ENCODE results near the gene SERPINB3. TPM values are rescaled to one million over a fixed set of nuclear protein-coding genes. Genes with fewer than 3 reads are reported as not detected.
"Not testable (repeated sequence)": the region's sequence is repeated elsewhere in the genome, so short reads cannot be mapped to it uniquely, and the experiment has no call there.

SERPINB3 gene
- polyA plus RNA-seq, result not detected
- long read RNA-seq, donor 1, result 0 reads
- long read RNA-seq, donor 2, result 0 reads
- long read RNA-seq, donor 3, result 0 reads
- long read RNA-seq, donor 4, result 0 reads
- long read RNA-seq, donor 5, result 0 reads
- long read RNA-seq, donor 6, result 0 reads
- long read RNA-seq, donor 7, result 0 reads
- long read RNA-seq, donor 8, result 0 reads
- long read RNA-seq, donor 9, result 0 reads
- long read RNA-seq, donor 10, result 0 reads
- long read RNA-seq, donor 11, result 0 reads

- H3K27ac ChIP-seq (ENCODE audit: low read length); H3K27me3 ChIP-seq (ENCODE audit: control insufficient read depth, insufficient read depth, low read length); H3K36me3 ChIP-seq (ENCODE audit: control insufficient read depth, insufficient read depth, low read length); DNase-seq; H3K4me3 ChIP-seq (ENCODE audit: low read length); H3K4me1 ChIP-seq (ENCODE audit: control insufficient read depth, insufficient read depth, low read length); H3K9me3 ChIP-seq (ENCODE audit: control insufficient read depth, low read depth, low read length): not testable (repeated sequence)
- WGBS (ENCODE audit: insufficient coverage, low lambda C conversion rate), result no CpG with 5 or more reads among the region's 3 CpGs
These were observed at the start of gene SERPINB3 for GRCh38 chr18:63661750-63662149. Gene SERPINB3, minus strand, starts transcription at chr18:63661893. Its CDS starts 677 bp downstream, at chr18:63661216.

- Histone ChIP-seq H3K4me1 (ENCODE audit: control insufficient read depth, insufficient read depth, low read length) (no peaks in the 10 kb centered on the region), H3K36me3 (ENCODE audit: control insufficient read depth, insufficient read depth, low read length) (no peaks in the 10 kb centered on the region), H3K27ac (ENCODE audit: low read length) (no peak overlapping the region), H3K27me3 (ENCODE audit: control insufficient read depth, insufficient read depth, low read length) (no peaks in the 10 kb centered on the region), H3K9me3 (ENCODE audit: control insufficient read depth, low read depth, low read length) (no peaks in the 10 kb centered on the region), H3K4me3 (ENCODE audit: low read length) (no peak overlapping the region)
- WGBS (ENCODE audit: insufficient coverage, low lambda C conversion rate), result no CpG with 5 or more reads among the region's 3 CpGs
- DNase-seq, result no peak
These were observed 47.0 kb upstream of the SERPINB3 start for GRCh38 chr18:63708650-63709049.

- no CpG with 5 or more reads among the region's 1 CpG for WGBS (ENCODE audit: insufficient coverage, low lambda C conversion rate)
- no peak for DNase-seq
- no peaks in the 10 kb centered on the region for H3K27me3 ChIP-seq (ENCODE audit: control insufficient read depth, insufficient read depth, low read length)
- H3K9me3 ChIP-seq (ENCODE audit: control insufficient read depth, low read depth, low read length), result no peaks in the 10 kb centered on the region
- H3K36me3 ChIP-seq (ENCODE audit: control insufficient read depth, insufficient read depth, low read length), result no peaks in the 10 kb centered on the region
- H3K4me3 ChIP-seq (ENCODE audit: low read length), result no peak overlapping the region
- no peak overlapping the region for H3K27ac ChIP-seq (ENCODE audit: low read length)
- no peaks in the 10 kb centered on the region for H3K4me1 ChIP-seq (ENCODE audit: control insufficient read depth, insufficient read depth, low read length)
These were observed 46.1 kb upstream of the SERPINB3 start for GRCh38 chr18:63707816-63708215.

GRCh38 chr18:63705401-63705800, 43.7 kb upstream of the SERPINB3 start:
- Histone ChIP-seq H3K27ac (ENCODE audit: low read length) (no peak overlapping the region), H3K4me1 (ENCODE audit: control insufficient read depth, insufficient read depth, low read length) (no peaks in the 10 kb centered on the region), H3K4me3 (ENCODE audit: low read length) (no peak overlapping the region), H3K36me3 (ENCODE audit: control insufficient read depth, insufficient read depth, low read length) (no peaks in the 10 kb centered on the region), H3K27me3 (ENCODE audit: control insufficient read depth, insufficient read depth, low read length) (no peaks in the 10 kb centered on the region), H3K9me3 (ENCODE audit: control insufficient read depth, low read depth, low read length) (no peaks in the 10 kb centered on the region)
- WGBS (ENCODE audit: insufficient coverage, low lambda C conversion rate), result 60% methylated on average over 1 of the region's 2 CpGs
- DNase-seq, result no peak

- Histone ChIP-seq H3K4me3 (ENCODE audit: low read length) (no peak within 1 kb of the TSS), H3K27me3 (ENCODE audit: control insufficient read depth, insufficient read depth, low read length) (no peaks in the 10 kb centered on the region), H3K27ac (ENCODE audit: low read length) (no peak within 1 kb of the TSS), H3K9me3 (ENCODE audit: control insufficient read depth, low read depth, low read length) (no peaks in the 10 kb centered on the region), H3K4me1 (ENCODE audit: control insufficient read depth, insufficient read depth, low read length) (no peaks in the 10 kb centered on the region), H3K36me3 (ENCODE audit: control insufficient read depth, insufficient read depth, low read length) (no peaks in the 10 kb centered on the region)
- DNase-seq, result no peak
- 80% methylated on average over 1 of the region's 2 CpGs for WGBS (ENCODE audit: insufficient coverage, low lambda C conversion rate)
These were observed 41.0 kb upstream of the SERPINB3 start, which contains the start of gene SERPINB11 for GRCh38 chr18:63702660-63703059. Gene SERPINB11, plus strand, starts transcription at chr18:63702960. Its CDS starts 7,234 bp downstream, at chr18:63710194.

- no peaks in the 10 kb centered on the region for H3K4me1 ChIP-seq (ENCODE audit: control insufficient read depth, insufficient read depth, low read length)
- no CpG with 5 or more reads among the region's 5 CpGs for WGBS (ENCODE audit: insufficient coverage, low lambda C conversion rate)
- no peak overlapping the region for H3K27ac ChIP-seq (ENCODE audit: low read length)
- H3K36me3 ChIP-seq (ENCODE audit: control insufficient read depth, insufficient read depth, low read length), result no peaks in the 10 kb centered on the region
- no peak overlapping the region for H3K4me3 ChIP-seq (ENCODE audit: low read length)
- no peaks in the 10 kb centered on the region for H3K9me3 ChIP-seq (ENCODE audit: control insufficient read depth, low read depth, low read length)
- no peak for DNase-seq
- no peaks in the 10 kb centered on the region for H3K27me3 ChIP-seq (ENCODE audit: control insufficient read depth, insufficient read depth, low read length)
These were observed 40.3 kb upstream of the SERPINB3 start for GRCh38 chr18:63701952-63702351.

GRCh38 chr18:63700501-63700900, 38.8 kb upstream of the SERPINB3 start:
- WGBS (ENCODE audit: insufficient coverage, low lambda C conversion rate), result no CpG with 5 or more reads among the region's 3 CpGs
- no peak for DNase-seq
- H3K9me3 ChIP-seq (ENCODE audit: control insufficient read depth, low read depth, low read length), result no peaks in the 10 kb centered on the region
- no peaks in the 10 kb centered on the region for H3K27me3 ChIP-seq (ENCODE audit: control insufficient read depth, insufficient read depth, low read length)
- no peak overlapping the region for H3K4me3 ChIP-seq (ENCODE audit: low read length)
- no peak overlapping the region for H3K27ac ChIP-seq (ENCODE audit: low read length)
- H3K36me3 ChIP-seq (ENCODE audit: control insufficient read depth, insufficient read depth, low read length), result no peaks in the 10 kb centered on the region
- H3K4me1 ChIP-seq (ENCODE audit: control insufficient read depth, insufficient read depth, low read length), result no peaks in the 10 kb centered on the region

- no peaks in the 10 kb centered on the region for H3K27me3 ChIP-seq (ENCODE audit: control insufficient read depth, insufficient read depth, low read length)
- 64% methylated on average over 1 of the region's 3 CpGs for WGBS (ENCODE audit: insufficient coverage, low lambda C conversion rate)
- H3K27ac ChIP-seq (ENCODE audit: low read length), result no peak overlapping the region
- no peaks in the 10 kb centered on the region for H3K4me1 ChIP-seq (ENCODE audit: control insufficient read depth, insufficient read depth, low read length)
- no peaks in the 10 kb centered on the region for H3K36me3 ChIP-seq (ENCODE audit: control insufficient read depth, insufficient read depth, low read length)
- no peak overlapping the region for H3K4me3 ChIP-seq (ENCODE audit: low read length)
- no peak for DNase-seq
- no peaks in the 10 kb centered on the region for H3K9me3 ChIP-seq (ENCODE audit: control insufficient read depth, low read depth, low read length)
These were observed 35.5 kb upstream of the SERPINB3 start for GRCh38 chr18:63697097-63697660.

- DNase-seq, result no peak
- WGBS (ENCODE audit: insufficient coverage, low lambda C conversion rate), result no CpG with 5 or more reads among the region's 2 CpGs
- H3K36me3 ChIP-seq (ENCODE audit: control insufficient read depth, insufficient read depth, low read length), result no peaks in the 10 kb centered on the region
- H3K27ac ChIP-seq (ENCODE audit: low read length), result no peak overlapping the region
- no peaks in the 10 kb centered on the region for H3K9me3 ChIP-seq (ENCODE audit: control insufficient read depth, low read depth, low read length)
- H3K4me3 ChIP-seq (ENCODE audit: low read length), result no peak overlapping the region
- no peaks in the 10 kb centered on the region for H3K27me3 ChIP-seq (ENCODE audit: control insufficient read depth, insufficient read depth, low read length)
- H3K4me1 ChIP-seq (ENCODE audit: control insufficient read depth, insufficient read depth, low read length), result no peaks in the 10 kb centered on the region
These were observed 27.4 kb upstream of the SERPINB3 start for GRCh38 chr18:63689064-63689463.

- H3K4me1 ChIP-seq (ENCODE audit: control insufficient read depth, insufficient read depth, low read length), result peaks cover 14% of the 10 kb centered on the region
- H3K4me3 ChIP-seq (ENCODE audit: low read length), result no peak overlapping the region
- H3K27ac ChIP-seq (ENCODE audit: low read length), result no peak overlapping the region
- DNase-seq, result no peak
- 80% methylated on average over 1 of the region's 2 CpGs for WGBS (ENCODE audit: insufficient coverage, low lambda C conversion rate)
- H3K27me3 ChIP-seq (ENCODE audit: control insufficient read depth, insufficient read depth, low read length), result no peaks in the 10 kb centered on the region
- no peaks in the 10 kb centered on the region for H3K9me3 ChIP-seq (ENCODE audit: control insufficient read depth, low read depth, low read length)
- no peaks in the 10 kb centered on the region for H3K36me3 ChIP-seq (ENCODE audit: control insufficient read depth, insufficient read depth, low read length)
These were observed 25.2 kb upstream of the SERPINB3 start for GRCh38 chr18:63686871-63687270.

GRCh38 chr18:63684718-63685117, 23.0 kb upstream of the SERPINB3 start:
- Histone ChIP-seq H3K36me3 (ENCODE audit: control insufficient read depth, insufficient read depth, low read length) (no peaks in the 10 kb centered on the region), H3K4me1 (ENCODE audit: control insufficient read depth, insufficient read depth, low read length) (peaks cover 21% of the 10 kb centered on the region), H3K4me3 (ENCODE audit: low read length) (no peak overlapping the region), H3K9me3 (ENCODE audit: control insufficient read depth, low read depth, low read length) (no peaks in the 10 kb centered on the region), H3K27me3 (ENCODE audit: control insufficient read depth, insufficient read depth, low read length) (no peaks in the 10 kb centered on the region), H3K27ac (ENCODE audit: low read length) (no peak overlapping the region)
- no CpG with 5 or more reads among the region's 3 CpGs for WGBS (ENCODE audit: insufficient coverage, low lambda C conversion rate)
- no peak for DNase-seq

Data from large intestine (tissue), 12 donors.